GM21576 (cell line): ENCODE data around the gene MYO5C.
A peak's percentile ranks its signal among the peaks of the same experiment; 100 is the strongest.
"Not testable (repeated sequence)": the region's sequence is repeated elsewhere in the genome, so short reads cannot be mapped to it uniquely, and the experiment has no call there.

Experiments
- ATAC-seq: cut with Tn5 transposase; IDR thresholded peaks from one replicate; pipeline ENCODE4 v1.9.1; 2021; ENCODE audit warnings: mild to moderate bottlenecking, moderate library complexity; ENCODE audit not compliant: unreplicated experiment

Gene MYO5C

GRCh38 chr15:52251144-52251860 lies 44.3 kb downstream of the MYO5C start:
- no peak for ATAC-seq

GRCh38 chr15:52247461-52247860 lies 48.1 kb downstream of the MYO5C start:
- ATAC-seq = no peak

- ATAC-seq = no peak
Observed at GRCh38 chr15:52246686-52247431, 48.7 kb downstream of the MYO5C start.

GRCh38 chr15:52243697-52244555 lies 51.7 kb downstream of the MYO5C start:
- no peak for ATAC-seq

- ATAC-seq = no peak
Observed at GRCh38 chr15:52243286-52243685, 52.3 kb downstream of the MYO5C start.

- ATAC-seq = no peak
Observed at GRCh38 chr15:52241489-52241888, 54.1 kb downstream of the MYO5C start.

- no peak for ATAC-seq
Observed at GRCh38 chr15:52240166-52240565, 55.4 kb downstream of the MYO5C start.

- ATAC-seq = not testable (repeated sequence)
Observed at GRCh38 chr15:52238989-52239525, 56.5 kb downstream of the MYO5C start.

GRCh38 chr15:52238149-52238548 lies 57.5 kb downstream of the MYO5C start:
- no peak for ATAC-seq

- ATAC-seq = no peak
Observed at GRCh38 chr15:52236013-52236412, 59.6 kb downstream of the MYO5C start.

GRCh38 chr15:52234596-52235541 lies 60.7 kb downstream of the MYO5C start:
- peak; percentile 45 for ATAC-seq

- ATAC-seq = peak; percentile 30
Observed at GRCh38 chr15:52233405-52233804, 62.2 kb downstream of the MYO5C start.

- ATAC-seq = peak; percentile 60
Observed at GRCh38 chr15:52232327-52232726, 63.3 kb downstream of the MYO5C start.

- ATAC-seq = no peak
Observed at GRCh38 chr15:52230073-52230472, 65.5 kb downstream of the MYO5C start.

- ATAC-seq = no peak
Observed at GRCh38 chr15:52228921-52229320, 66.7 kb downstream of the MYO5C start.

GRCh38 chr15:52227456-52227855 lies 68.1 kb downstream of the MYO5C start:
- peak; percentile 63 for ATAC-seq

GRCh38 chr15:52225230-52225629 lies 70.4 kb downstream of the MYO5C start:
- ATAC-seq = no peak

- ATAC-seq = no peak
Observed at GRCh38 chr15:52224211-52224610, 71.4 kb downstream of the MYO5C start.

- peak; percentile 55 for ATAC-seq
Observed at GRCh38 chr15:52221730-52222129, 73.9 kb downstream of the MYO5C start.
